Right lobe of liver (tissue), 4 donors: ENCODE measurements around the gene HIKESHI.

Experiments
- POLR2A ChIP-seq: fragments of 450-650 bp; IDR thresholded peaks from one replicate; pipeline ENCODE4 v1.6.1; 2017; ENCODE audit warnings: antibody characterized with exemption, mild to moderate bottlenecking
- TF ChIP-seq, protein P1 (sequence below), 4 donors: fragments of 200-600 bp in 3 of 4; fragments of 450-650 bp in 1 of 4; IDR thresholded peaks; one replicate each; pipeline versions ENCODE4 v1.5.1 to v1.8.0; 2016 to 2022; ENCODE audit warnings: antibody characterized with exemption in 4 of 4, mild to moderate bottlenecking in 2 of 4
- donor health status: DM: no; HTN: no; CAD: no.
- donor health status: DM: no; HTN: no; CAD: no.
- donor health status: DM: no; HTN: yes; CAD: no.

DNA sequence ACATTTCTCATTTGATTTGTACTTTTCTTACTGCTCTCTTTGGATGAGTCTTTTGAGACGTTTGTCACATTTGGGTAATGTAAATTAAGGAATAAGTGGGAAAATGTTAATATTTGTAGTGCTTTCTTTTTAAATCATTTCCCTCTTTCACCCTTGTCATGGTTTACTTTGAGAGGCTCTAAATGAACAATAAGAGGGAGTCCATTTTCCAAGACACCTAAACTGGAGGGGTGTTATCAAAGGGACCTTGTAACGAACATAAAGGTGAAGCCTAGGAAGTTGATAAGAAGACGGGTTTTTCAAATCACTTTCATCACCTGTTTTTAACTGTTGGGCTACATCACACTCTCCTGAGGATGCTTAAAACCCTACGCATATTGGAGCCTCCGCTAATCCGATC is 45.4 kb upstream of the HIKESHI start:
- TF ChIP-seq, protein P1, sequence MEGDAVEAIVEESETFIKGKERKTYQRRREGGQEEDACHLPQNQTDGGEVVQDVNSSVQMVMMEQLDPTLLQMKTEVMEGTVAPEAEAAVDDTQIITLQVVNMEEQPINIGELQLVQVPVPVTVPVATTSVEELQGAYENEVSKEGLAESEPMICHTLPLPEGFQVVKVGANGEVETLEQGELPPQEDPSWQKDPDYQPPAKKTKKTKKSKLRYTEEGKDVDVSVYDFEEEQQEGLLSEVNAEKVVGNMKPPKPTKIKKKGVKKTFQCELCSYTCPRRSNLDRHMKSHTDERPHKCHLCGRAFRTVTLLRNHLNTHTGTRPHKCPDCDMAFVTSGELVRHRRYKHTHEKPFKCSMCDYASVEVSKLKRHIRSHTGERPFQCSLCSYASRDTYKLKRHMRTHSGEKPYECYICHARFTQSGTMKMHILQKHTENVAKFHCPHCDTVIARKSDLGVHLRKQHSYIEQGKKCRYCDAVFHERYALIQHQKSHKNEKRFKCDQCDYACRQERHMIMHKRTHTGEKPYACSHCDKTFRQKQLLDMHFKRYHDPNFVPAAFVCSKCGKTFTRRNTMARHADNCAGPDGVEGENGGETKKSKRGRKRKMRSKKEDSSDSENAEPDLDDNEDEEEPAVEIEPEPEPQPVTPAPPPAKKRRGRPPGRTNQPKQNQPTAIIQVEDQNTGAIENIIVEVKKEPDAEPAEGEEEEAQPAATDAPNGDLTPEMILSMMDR (IDR thresholded peaks at IDR 0.05): no peak
- TF ChIP-seq POLR2A: no peak
